Measurements from ENCODE around the gene DDN. TPM values are rescaled to one million over a fixed set of nuclear protein-coding genes. Genes with fewer than 3 reads are reported as not detected.

DDN gene

GRCh38 chr12:48947727-48948126 lies 51.4 kb downstream of the DDN start:
- Histone ChIP-seq H2BK120ac (ENCODE audit: low read depth, low read length) (no peak overlapping the region), H2BK15ac (ENCODE audit: low read length) (no peak overlapping the region), H3K36me3 (replicated peaks in 1 of 2; ENCODE audit: control insufficient read depth in 2 of 2, insufficient read depth in 2 of 2, low read length in 2 of 2) (peaks cover 10 to 63% of the 10 kb centered on the region in 2 donors), H2BK5ac (ENCODE audit: low read length) (no peak overlapping the region), H4K91ac (ENCODE audit: low read depth, low read length, poor library complexity) (no peak overlapping the region), H3K27ac (replicated peaks; ENCODE audit: low read length) (no peak overlapping the region), H3K4ac (ENCODE audit: low read length) (no peak overlapping the region), H3K4me1 (ENCODE audit: control insufficient read depth in 2 of 2, insufficient read depth in 1 of 2, low read depth in 1 of 2, low read length in 2 of 2) (no peaks in the 10 kb centered on the region), H4K8ac (ENCODE audit: low read depth, low read length) (no peak overlapping the region), H3K18ac (ENCODE audit: low read length) (no peak overlapping the region), H3K79me1 (ENCODE audit: low read depth, low read length) (peaks cover 6% of the 10 kb centered on the region), H2AK5ac (ENCODE audit: low read depth, low read length) (no peak overlapping the region), H3K27me3 (ENCODE audit: control insufficient read depth in 3 of 3, insufficient read depth in 3 of 3, low read depth in 1 of 3, low read length in 3 of 3) (no peaks in the 10 kb centered on the region), H3K9ac (ENCODE audit: low read depth, low read length, poor library complexity) (no peak overlapping the region), H3K14ac (ENCODE audit: low read length) (no peak overlapping the region), H3K4me2 (ENCODE audit: insufficient read depth, low read length, poor library complexity, severe bottlenecking) (no peak overlapping the region), H3K4me3 (ENCODE audit: low read length in 2 of 2) (no peak overlapping the region), H2BK12ac (ENCODE audit: low read length) (no peak overlapping the region), H3K9me3 (replicated peaks in 1 of 2; ENCODE audit: control insufficient read depth in 2 of 2, insufficient read depth in 1 of 2, low read depth in 1 of 2, low read length in 2 of 2) (no peaks in the 10 kb centered on the region), H3K23ac (ENCODE audit: low read depth, low read length, poor library complexity) (no peak overlapping the region), H2AFZ (ENCODE audit: low read length) (no peak overlapping the region)
- DNase-seq (ENCODE audit: low spot score): no peak
- no CpG with 5 or more reads among the region's 3 CpGs for WGBS, 2 donors (ENCODE audit: extremely low coverage in 2 of 2, insufficient read length in 2 of 2, insufficient replicate concordance in 1 of 2)

DNA sequence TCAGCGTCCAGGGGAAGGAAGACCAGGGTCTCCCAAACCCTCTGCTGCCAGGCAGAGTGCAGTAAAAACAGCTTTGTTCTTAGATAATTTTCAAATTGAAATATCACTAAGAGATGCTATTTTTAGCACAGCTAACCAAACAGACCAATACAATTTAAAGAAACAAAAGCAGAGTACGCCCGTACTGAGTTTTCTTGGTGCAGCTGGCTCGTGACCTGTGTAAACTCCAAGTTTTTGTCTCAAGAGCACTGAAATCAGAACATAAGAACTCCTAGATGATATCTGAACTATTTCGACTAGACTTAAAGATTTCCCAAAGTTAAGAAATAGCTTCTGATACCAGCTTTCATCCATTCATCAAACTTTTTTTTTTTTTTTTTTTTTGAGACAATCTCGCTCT lies 52.2 kb downstream of the DDN start:
- peaks cover 6% of the 10 kb centered on the region for H3K79me1 ChIP-seq (ENCODE audit: low read depth, low read length)
- WGBS, 2 donors (ENCODE audit: extremely low coverage in 2 of 2, insufficient read length in 2 of 2, insufficient replicate concordance in 1 of 2): no CpG with 5 or more reads among the region's 6 CpGs
- H2AK5ac ChIP-seq (ENCODE audit: low read depth, low read length): no peak overlapping the region

GRCh38 chr12:48946205-48946604 lies 53.0 kb downstream of the DDN start:
- H2BK120ac ChIP-seq (ENCODE audit: low read depth, low read length): no peak overlapping the region
- no peak overlapping the region for H2AK5ac ChIP-seq (ENCODE audit: low read depth, low read length)
- H2BK5ac ChIP-seq (ENCODE audit: low read length): no peak overlapping the region
- no peak overlapping the region for H4K91ac ChIP-seq (ENCODE audit: low read depth, low read length, poor library complexity)
- no peak overlapping the region for H2BK15ac ChIP-seq (ENCODE audit: low read length)
- H3K79me1 ChIP-seq (ENCODE audit: low read depth, low read length): peaks cover 8% of the 10 kb centered on the region
- no peak overlapping the region for H3K4me3 ChIP-seq (ENCODE audit: low read length in 2 of 2)
- no peaks in the 10 kb centered on the region for H3K4me1 ChIP-seq (ENCODE audit: control insufficient read depth in 2 of 2, insufficient read depth in 1 of 2, low read depth in 1 of 2, low read length in 2 of 2)
- H3K27me3 ChIP-seq (ENCODE audit: control insufficient read depth in 3 of 3, insufficient read depth in 3 of 3, low read depth in 1 of 3, low read length in 3 of 3): no peaks in the 10 kb centered on the region
- H3K18ac ChIP-seq (ENCODE audit: low read length): no peak overlapping the region
- peaks cover 14 to 64% of the 10 kb centered on the region in 2 donors for H3K36me3 ChIP-seq (replicated peaks in 1 of 2; ENCODE audit: control insufficient read depth in 2 of 2, insufficient read depth in 2 of 2, low read length in 2 of 2)
- no peak overlapping the region for H2AFZ ChIP-seq (ENCODE audit: low read length)
- no peaks in the 10 kb centered on the region for H3K9me3 ChIP-seq (replicated peaks in 1 of 2; ENCODE audit: control insufficient read depth in 2 of 2, insufficient read depth in 1 of 2, low read depth in 1 of 2, low read length in 2 of 2)
- H3K23ac ChIP-seq (ENCODE audit: low read depth, low read length, poor library complexity): no peak overlapping the region
- DNase-seq (ENCODE audit: low spot score): no peak
- H3K4ac ChIP-seq (ENCODE audit: low read length): no peak overlapping the region
- no peak overlapping the region for H3K14ac ChIP-seq (ENCODE audit: low read length)
- no peak overlapping the region for H2BK12ac ChIP-seq (ENCODE audit: low read length)
- H3K4me2 ChIP-seq (ENCODE audit: insufficient read depth, low read length, poor library complexity, severe bottlenecking): no peak overlapping the region
- no peak overlapping the region for H3K27ac ChIP-seq (replicated peaks; ENCODE audit: low read length)
- no peak overlapping the region for H4K8ac ChIP-seq (ENCODE audit: low read depth, low read length)
- no peak overlapping the region for H3K9ac ChIP-seq (ENCODE audit: low read depth, low read length, poor library complexity)

More for the DNA sequence above, 52.2 kb downstream of the DDN start:
- Histone ChIP-seq H3K4me3 (ENCODE audit: low read length in 2 of 2) (no peak overlapping the region), H3K18ac (ENCODE audit: low read length) (no peak overlapping the region), H3K9ac (ENCODE audit: low read depth, low read length, poor library complexity) (no peak overlapping the region), H2AFZ (ENCODE audit: low read length) (no peak overlapping the region), H4K91ac (ENCODE audit: low read depth, low read length, poor library complexity) (no peak overlapping the region), H3K4me1 (ENCODE audit: control insufficient read depth in 2 of 2, insufficient read depth in 1 of 2, low read depth in 1 of 2, low read length in 2 of 2) (no peaks in the 10 kb centered on the region), H3K27ac (replicated peaks; ENCODE audit: low read length) (no peak overlapping the region), H3K9me3 (replicated peaks in 1 of 2; ENCODE audit: control insufficient read depth in 2 of 2, insufficient read depth in 1 of 2, low read depth in 1 of 2, low read length in 2 of 2) (no peaks in the 10 kb centered on the region), H2BK12ac (ENCODE audit: low read length) (no peak overlapping the region), H2BK15ac (ENCODE audit: low read length) (no peak overlapping the region), H3K4ac (ENCODE audit: low read length) (no peak overlapping the region), H3K4me2 (ENCODE audit: insufficient read depth, low read length, poor library complexity, severe bottlenecking) (no peak overlapping the region), H3K36me3 (replicated peaks in 1 of 2; ENCODE audit: control insufficient read depth in 2 of 2, insufficient read depth in 2 of 2, low read length in 2 of 2) (peaks cover 9 to 62% of the 10 kb centered on the region in 2 donors), H3K27me3 (ENCODE audit: control insufficient read depth in 3 of 3, insufficient read depth in 3 of 3, low read depth in 1 of 3, low read length in 3 of 3) (no peaks in the 10 kb centered on the region), H4K8ac (ENCODE audit: low read depth, low read length) (no peak overlapping the region), H3K14ac (ENCODE audit: low read length) (no peak overlapping the region), H2BK5ac (ENCODE audit: low read length) (no peak overlapping the region), H3K23ac (ENCODE audit: low read depth, low read length, poor library complexity) (no peak overlapping the region), H2BK120ac (ENCODE audit: low read depth, low read length) (no peak overlapping the region)
- DNase-seq (ENCODE audit: low spot score): no peak

Small RNAs within 50 kb of the gene (small RNA-seq; reads per million reads assigned to genes)
- not detected for gene RNU6-940P (ENCODE audit: insufficient read depth)

Measured in neuronal stem cell (in vitro differentiated cells).